WERI-Rb-1 (cell line): Measurements from ENCODE around the gene DAP.
"Not testable (repeated sequence)": the region's sequence is repeated elsewhere in the genome, so short reads cannot be mapped to it uniquely, and the experiment has no call there.

Source experiments
- DNase-seq: peaks from one replicate; pipeline ENCODE4 v3.0.0-alpha.2; 2020
- H3K27ac ChIP-seq: fragments of 250-450 bp; sonication (Bioruptor Pico); 2 replicates; pipeline ENCODE4 v1.5.1; 2020; ENCODE audit warnings: mild to moderate bottlenecking, moderate library complexity
- H3K27me3 ChIP-seq: fragments of 250-450 bp; sonication (Bioruptor Pico); 2 replicates; pipeline ENCODE4 v1.5.1; 2021; ENCODE audit warnings: mild to moderate bottlenecking, low read depth, moderate library complexity; ENCODE audit not compliant: insufficient read depth, severe bottlenecking
- H3K36me3 ChIP-seq: fragments of 250-450 bp; sonication (Bioruptor Pico); 2 replicates; pipeline ENCODE4 v1.5.1; 2020; ENCODE audit warnings: mild to moderate bottlenecking, moderate library complexity
- H3K4me3 ChIP-seq: 2 replicates; pipeline ENCODE4 v1.5.1; 2011; ENCODE audit warnings: low read depth, mild to moderate bottlenecking, control low read depth, low read length
- H3K9me3 ChIP-seq: fragments of 250-450 bp; sonication (Bioruptor Pico); 2 replicates; pipeline ENCODE4 v1.5.1; 2021; ENCODE audit warnings: mild to moderate bottlenecking, moderate library complexity; ENCODE audit not compliant: severe bottlenecking
- TF ChIP-seq, protein P1 (sequence below): IDR thresholded peaks from 2 replicates; pipeline ENCODE4 v1.5.1; 2011; ENCODE audit warnings: low read depth, mild to moderate bottlenecking, control low read depth, inconsistent platforms, low read length

Gene DAP

DNA sequence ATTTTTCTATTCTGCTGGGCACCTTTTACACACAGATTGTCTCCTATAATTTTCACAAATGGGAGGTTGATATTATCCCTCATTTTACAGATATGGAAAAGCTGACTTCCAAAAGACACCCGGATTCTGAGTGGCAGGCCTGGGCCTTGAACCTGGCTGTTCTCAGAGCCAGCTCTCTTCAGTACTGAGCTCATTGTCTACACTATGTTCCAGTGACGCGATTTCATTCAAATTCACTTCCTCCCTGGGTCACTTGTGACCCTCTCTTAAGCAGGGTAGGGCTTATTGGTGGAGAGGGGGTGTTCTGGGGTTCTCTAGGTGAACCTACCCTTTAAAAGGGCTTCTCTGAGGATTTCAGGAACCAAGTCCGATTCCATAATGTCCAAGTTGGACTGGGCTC is 127.0 kb downstream of the DAP start:
- Histone ChIP-seq H3K36me3 (peaks cover 62% of the 10 kb centered on the region), H3K27me3 (no peaks in the 10 kb centered on the region), H3K27ac (no peak overlapping the region), H3K9me3 (no peaks in the 10 kb centered on the region), H3K4me3 (no peak overlapping the region)
- DNase-seq: no peak
- TF ChIP-seq, protein P1, sequence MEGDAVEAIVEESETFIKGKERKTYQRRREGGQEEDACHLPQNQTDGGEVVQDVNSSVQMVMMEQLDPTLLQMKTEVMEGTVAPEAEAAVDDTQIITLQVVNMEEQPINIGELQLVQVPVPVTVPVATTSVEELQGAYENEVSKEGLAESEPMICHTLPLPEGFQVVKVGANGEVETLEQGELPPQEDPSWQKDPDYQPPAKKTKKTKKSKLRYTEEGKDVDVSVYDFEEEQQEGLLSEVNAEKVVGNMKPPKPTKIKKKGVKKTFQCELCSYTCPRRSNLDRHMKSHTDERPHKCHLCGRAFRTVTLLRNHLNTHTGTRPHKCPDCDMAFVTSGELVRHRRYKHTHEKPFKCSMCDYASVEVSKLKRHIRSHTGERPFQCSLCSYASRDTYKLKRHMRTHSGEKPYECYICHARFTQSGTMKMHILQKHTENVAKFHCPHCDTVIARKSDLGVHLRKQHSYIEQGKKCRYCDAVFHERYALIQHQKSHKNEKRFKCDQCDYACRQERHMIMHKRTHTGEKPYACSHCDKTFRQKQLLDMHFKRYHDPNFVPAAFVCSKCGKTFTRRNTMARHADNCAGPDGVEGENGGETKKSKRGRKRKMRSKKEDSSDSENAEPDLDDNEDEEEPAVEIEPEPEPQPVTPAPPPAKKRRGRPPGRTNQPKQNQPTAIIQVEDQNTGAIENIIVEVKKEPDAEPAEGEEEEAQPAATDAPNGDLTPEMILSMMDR: no peak

DNA sequence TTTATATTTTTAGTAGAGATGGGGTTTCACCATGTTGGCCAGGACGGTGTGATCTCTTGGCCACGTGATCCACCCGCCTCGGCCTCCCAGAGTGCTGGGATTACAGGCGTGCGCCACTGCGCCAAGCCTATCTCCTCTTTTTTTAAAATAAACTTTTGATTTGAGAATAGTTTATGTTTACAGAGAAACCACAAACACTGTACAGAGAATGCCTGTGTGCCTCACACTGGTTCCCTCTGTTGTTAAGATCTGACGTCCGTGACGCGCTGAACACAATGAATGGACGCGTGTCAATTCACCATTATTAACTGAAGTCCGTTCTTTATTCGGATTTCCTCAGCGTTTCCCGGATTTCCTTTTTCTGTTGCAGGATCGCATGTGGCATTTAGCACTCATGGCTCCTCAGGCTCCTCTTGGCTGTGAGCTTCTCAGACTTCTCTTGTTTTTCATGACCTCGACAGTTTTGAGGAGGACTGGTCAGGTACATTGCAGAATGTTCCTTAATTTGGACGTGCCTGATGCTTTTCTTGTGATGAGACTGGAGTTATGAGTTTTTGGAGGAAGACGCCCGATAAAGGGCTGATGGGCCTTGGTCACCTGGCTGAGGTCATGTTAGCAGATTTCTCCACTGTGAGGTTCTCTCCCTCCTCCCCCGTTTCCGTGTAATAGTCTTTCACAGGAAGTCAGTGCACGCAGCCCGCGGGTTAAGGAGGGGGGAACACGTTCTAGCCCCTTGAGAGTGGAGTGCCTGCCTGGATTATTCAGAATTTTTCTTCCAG is 127.6 kb downstream of the DAP start:
- TF ChIP-seq, protein P1: no peak
- H3K27ac ChIP-seq: no peak overlapping the region
- H3K9me3 ChIP-seq: no peaks in the 10 kb centered on the region
- H3K4me3 ChIP-seq: no peak overlapping the region
- H3K27me3 ChIP-seq: no peaks in the 10 kb centered on the region
- H3K36me3 ChIP-seq: peaks cover 64% of the 10 kb centered on the region
- DNase-seq: no peak

DNA sequence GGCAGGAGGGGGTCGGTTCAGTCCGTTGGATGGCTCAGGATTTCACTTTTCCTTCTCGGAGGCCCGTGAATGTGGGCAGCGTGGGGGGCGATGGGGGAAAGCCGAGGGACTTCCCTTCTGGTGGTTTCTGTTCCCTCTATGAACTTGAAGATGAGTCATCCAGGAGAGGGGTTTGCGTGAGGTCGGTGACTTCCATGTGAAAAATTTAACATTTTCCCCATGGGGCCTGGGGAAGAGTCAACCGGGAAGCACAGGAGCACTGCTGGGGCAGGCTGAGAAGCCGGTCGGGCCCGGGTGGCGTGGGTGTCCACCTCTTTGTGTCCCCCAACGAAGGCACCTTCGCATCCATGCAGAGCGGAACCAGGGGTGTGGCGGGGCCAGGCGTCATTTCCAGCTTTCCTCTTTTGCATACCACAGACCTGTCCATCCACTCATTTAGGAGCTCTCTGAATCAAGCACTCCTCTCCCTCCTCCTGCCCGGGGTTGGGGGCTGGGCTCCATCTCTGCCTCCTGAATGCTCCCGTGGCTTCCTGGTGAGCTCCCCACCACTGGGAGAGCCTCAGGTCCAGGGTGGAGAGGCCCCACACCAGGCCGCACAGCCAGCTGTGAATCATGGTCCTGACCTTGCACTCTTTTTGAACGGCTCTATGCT is 128.8 kb downstream of the DAP start:
- no peaks in the 10 kb centered on the region for H3K27me3 ChIP-seq
- H3K27ac ChIP-seq: no peak overlapping the region
- H3K4me3 ChIP-seq: no peak overlapping the region
- DNase-seq: no peak
- no peaks in the 10 kb centered on the region for H3K9me3 ChIP-seq
- H3K36me3 ChIP-seq: peaks cover 54% of the 10 kb centered on the region
- TF ChIP-seq, protein P1: no peak

- Histone ChIP-seq H3K27me3 (no peaks in the 10 kb centered on the region), H3K27ac (no peak overlapping the region), H3K4me3 (no peak overlapping the region)
Observed at GRCh38 chr5:10631316-10631996, 129.6 kb downstream of the DAP start.

GRCh38 chr5:10630744-10631143 is 130.3 kb downstream of the DAP start:
- not testable (repeated sequence) for H3K27ac ChIP-seq, DNase-seq, H3K27me3 ChIP-seq, H3K4me3 ChIP-seq, H3K9me3 ChIP-seq
- peaks cover 56% of the 10 kb centered on the region for H3K36me3 ChIP-seq

More at GRCh38 chr5:10631316-10631996, 129.6 kb downstream of the DAP start:
- Histone ChIP-seq H3K36me3 (peaks cover 51% of the 10 kb centered on the region), H3K9me3 (no peaks in the 10 kb centered on the region)
- no peak for DNase-seq
- TF ChIP-seq, protein P1: no peak

- Histone ChIP-seq H3K27ac (no peak overlapping the region), H3K36me3 (peaks cover 56% of the 10 kb centered on the region), H3K27me3 (no peaks in the 10 kb centered on the region), H3K9me3 (no peaks in the 10 kb centered on the region), H3K4me3 (no peak overlapping the region)
- DNase-seq: no peak
- TF ChIP-seq, protein P1: no peak
Observed at GRCh38 chr5:10630126-10630525, 130.9 kb downstream of the DAP start.
